GM11168 (cell line): Measurements from ENCODE around the gene OXGR1.

Source experiments
- in situ Hi-C: fragments of 300-500 bp; cut with MboI; formaldehyde crosslinking; loops from one replicate; pipeline ENCODE4 v1.12.0; 2022; ENCODE audit warnings: low sequenced_read_pairs; ENCODE audit not compliant: unreplicated experiment

The OXGR1 gene

DNA sequence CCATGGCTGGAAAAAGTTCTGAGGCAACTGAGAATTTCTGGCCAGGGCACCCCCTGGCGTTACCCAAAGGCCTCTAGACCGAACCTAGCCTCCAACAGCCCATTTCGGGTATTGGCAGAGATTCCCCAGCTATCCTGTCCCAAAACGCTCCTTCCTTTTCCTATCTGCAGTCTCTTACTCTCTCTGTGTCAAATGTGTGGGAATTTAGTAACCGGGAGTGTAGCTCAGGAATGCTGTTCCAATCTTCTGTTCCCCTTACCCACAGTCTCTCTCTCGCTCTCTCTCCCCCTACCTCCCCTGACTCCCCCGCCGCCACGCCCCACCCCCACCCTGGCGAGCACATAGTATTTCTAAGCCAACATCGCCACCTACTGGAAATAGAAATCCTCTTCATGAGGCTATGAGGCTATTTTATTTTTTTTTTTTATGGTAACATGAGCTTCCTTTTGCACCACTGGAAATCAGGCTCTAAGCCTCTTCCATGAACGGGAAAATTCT is 27.0 kb downstream of the OXGR1 start:
- in situ Hi-C loops: no loop called here

- in situ Hi-C loops: no loop called here
These were observed 27.7 kb downstream of the OXGR1 start for GRCh38 chr13:96966415-96967102.

DNA sequence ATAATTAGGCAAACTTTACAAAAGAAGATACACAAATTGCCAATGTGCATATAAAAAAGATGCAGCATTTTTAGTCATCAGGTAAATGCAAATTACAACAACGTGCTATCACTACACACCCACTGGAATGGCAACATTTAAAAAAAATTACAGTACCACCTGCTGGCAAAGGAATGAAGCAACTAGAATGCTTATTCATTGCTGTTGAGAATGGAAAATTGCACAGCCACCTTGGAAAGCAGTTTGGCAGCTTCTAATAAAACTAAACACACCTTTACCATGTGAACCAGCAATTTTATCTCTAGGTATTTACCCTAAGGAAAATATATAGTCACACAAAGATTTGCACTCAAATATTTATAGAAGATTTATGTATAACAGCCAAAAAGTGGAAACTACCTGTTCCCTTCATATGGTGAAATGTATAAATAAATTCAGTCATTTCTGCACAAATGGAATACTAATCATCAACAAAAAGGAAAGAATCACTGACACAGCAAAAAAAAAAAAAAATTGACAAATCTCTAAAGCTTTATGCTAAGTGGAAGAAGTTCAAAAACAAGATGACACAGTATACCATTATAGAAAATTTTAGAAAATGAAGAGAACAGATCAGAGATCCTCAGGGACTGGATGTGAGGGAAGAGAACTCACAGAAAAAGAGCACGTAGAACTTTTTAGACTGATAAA is 30.3 kb downstream of the OXGR1 start:
- in situ Hi-C loops: no loop called here

GRCh38 chr13:96960379-96960778 is 33.9 kb downstream of the OXGR1 start:
- in situ Hi-C loops: no loop called here

- in situ Hi-C loops: no loop called here
These were observed 35.9 kb downstream of the OXGR1 start for GRCh38 chr13:96958286-96958891.

DNA sequence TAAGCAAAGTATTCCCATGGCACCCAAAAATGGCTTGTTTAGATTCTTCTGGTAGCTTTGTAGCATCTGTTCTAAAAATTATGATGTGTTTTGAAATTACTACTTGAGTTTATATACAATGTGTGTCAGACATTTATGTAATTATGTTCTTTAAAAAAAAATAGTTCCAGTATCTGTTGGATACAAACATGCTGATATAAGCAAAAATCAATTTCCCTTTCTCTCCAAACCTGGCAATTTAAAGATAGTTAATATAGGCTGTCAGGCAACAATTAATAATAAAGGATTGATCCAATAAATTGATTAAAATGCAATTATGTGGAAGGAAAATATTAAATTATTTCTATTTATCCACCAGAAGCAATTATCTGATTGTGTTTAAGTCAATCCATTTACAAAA is 41.7 kb downstream of the OXGR1 start:
- in situ Hi-C loops: no loop called here

- in situ Hi-C loops: no loop called here
These were observed 46.1 kb downstream of the OXGR1 start for GRCh38 chr13:96948127-96948526.

DNA sequence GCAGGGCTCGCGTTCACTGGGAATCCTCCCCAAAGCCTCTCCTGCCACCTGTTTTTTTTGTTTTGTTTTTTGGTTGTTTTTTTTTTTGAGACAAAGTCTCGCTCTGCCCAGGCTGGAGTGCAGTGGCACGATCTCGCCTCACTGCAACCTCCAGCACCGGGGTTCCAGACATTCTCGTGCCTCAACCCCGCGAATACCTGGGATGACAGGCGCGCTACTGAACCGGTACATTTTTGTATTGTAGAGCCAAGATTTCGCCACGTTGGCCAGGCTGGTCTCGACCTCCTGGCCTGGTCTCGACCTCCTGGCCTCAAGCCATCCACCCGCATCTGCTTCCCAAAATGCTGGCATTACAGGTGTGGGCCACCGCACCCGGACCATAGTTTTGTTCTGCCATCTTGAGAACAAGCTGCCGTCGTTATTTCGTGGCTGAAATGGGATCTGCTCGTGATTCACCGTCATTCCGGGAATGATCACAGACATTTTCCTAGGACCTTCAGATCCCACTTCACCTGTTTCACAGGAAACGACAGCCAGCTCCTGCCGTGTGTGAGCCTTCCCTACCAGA is 46.8 kb downstream of the OXGR1 start:
- in situ Hi-C loops: no loop called here

DNA sequence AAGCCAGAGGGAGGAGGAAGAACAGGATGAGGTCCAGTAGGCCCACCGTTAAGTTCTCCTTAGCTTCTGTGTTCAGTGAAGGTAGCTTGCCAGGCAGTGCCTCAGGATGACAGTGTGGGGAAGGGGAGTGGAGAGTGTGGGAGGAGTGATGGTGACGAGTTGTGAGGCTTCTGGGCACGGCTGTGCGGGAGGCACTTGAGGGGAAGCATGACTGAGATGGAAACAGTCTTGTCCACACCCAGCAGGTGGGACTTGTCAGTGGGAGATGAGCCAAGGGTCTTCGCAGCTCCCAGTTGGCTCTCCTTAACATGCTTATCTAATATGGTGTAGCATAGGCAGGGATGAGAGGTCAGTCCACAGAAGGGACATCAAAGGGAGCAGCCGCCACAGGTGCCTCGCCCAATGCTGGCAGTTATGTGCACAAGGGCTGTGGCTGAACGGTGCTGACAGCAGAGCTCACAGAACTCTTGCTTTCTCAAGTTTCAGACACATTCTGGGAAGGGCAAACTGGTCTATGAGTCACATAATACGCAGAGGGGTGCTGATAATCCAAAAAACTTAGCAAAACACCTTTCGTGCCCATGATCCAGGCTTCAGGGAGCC is 47.5 kb downstream of the OXGR1 start:
- in situ Hi-C loops: no loop called here

GRCh38 chr13:96940961-96941360 is 53.3 kb downstream of the OXGR1 start:
- in situ Hi-C loops: no loop called here

DNA sequence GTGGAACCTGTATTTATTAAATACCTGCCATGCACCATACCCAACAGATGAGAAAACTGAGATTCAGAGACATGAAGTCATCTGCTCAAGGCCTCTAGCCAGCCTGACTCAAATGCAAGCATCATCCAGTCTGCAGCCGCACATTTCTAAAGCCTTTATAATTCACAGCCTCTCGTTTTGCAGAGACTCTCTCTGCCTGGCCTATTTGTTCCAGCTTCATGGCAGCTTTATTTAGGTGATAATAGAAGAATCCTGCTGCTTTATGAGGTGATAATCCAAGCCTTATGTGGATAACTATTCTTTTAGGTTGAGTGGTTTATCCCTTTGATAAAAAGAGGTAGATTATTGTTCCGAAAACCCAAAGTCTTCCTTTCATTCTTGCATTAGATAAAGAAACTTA is 58.4 kb downstream of the OXGR1 start:
- in situ Hi-C loops: no loop called here
